Adipose tissue (tissue), 3 donors: ENCODE measurements around the gene GIPC2. TPM values are rescaled to one million over a fixed set of nuclear protein-coding genes. Genes with fewer than 3 reads are reported as not detected.
"Not testable (repeated sequence)": the region's sequence is repeated elsewhere in the genome, so short reads cannot be mapped to it uniquely, and the experiment has no call there.

Experiments
- H3K27ac ChIP-seq: one replicate; pipeline ENCODE4 v1.5.1; 2013; ENCODE audit warnings: low read depth, low read length
- WGBS, 3 donors: extraction: QIAGEN DNeasy Blood & Tissue Kit; methylation state at CpG; one replicate each; pipeline ENCODE4 v1.1.7; 2013; 5-methylcytosine and 5-hydroxymethylcytosine counted together
- polyA plus RNA-seq, 3 donors: library from polyadenylated mRNA; stranded (reverse); fragments of 200-250 nt; gene quantifications; one replicate each; pipeline ENCODE4 v1.2.3, GENCODE V29; 2013
- donor health status: healthy with polysubstance abuse.
- donor health status: Bipolar disorder and iron deficiency.
- donor health status: healthy.

The GIPC2 gene
- polyA plus RNA-seq, 3 donors, result 2.2 to 11.8 (median 3.0) TPM

- no peak overlapping the region for H3K27ac ChIP-seq
- WGBS, 3 donors, result 77 to 94% (median 82%) methylated on average over 1 of the region's 1 CpG
These were observed 40.9 kb downstream of the GIPC2 start for GRCh38 chr1:78086697-78087096.

GRCh38 chr1:78088015-78088414, 42.2 kb downstream of the GIPC2 start:
- 82 to 95% (median 91%) methylated on average over 2 of the region's 2 CpGs for WGBS, 3 donors
- H3K27ac ChIP-seq, result no peak overlapping the region

GRCh38 chr1:78088486-78088885, 42.7 kb downstream of the GIPC2 start:
- no peak overlapping the region for H3K27ac ChIP-seq

GRCh38 chr1:78089010-78089409, 43.2 kb downstream of the GIPC2 start:
- H3K27ac ChIP-seq, result no peak overlapping the region
- WGBS, 3 donors, result 56 to 97% (median 96%) methylated on average over 3 of the region's 3 CpGs

- 85 to 91% (median 91%) methylated on average over 3 of the region's 3 CpGs for WGBS, 3 donors
- no peak overlapping the region for H3K27ac ChIP-seq
These were observed 44.8 kb downstream of the GIPC2 start for GRCh38 chr1:78090472-78091133.

GRCh38 chr1:78091215-78091813, 45.5 kb downstream of the GIPC2 start:
- no peak overlapping the region for H3K27ac ChIP-seq
- WGBS, 3 donors, result 88 to 93% (median 90%) methylated on average over 18 of the region's 18 CpGs

GRCh38 chr1:78091886-78092285, 46.1 kb downstream of the GIPC2 start:
- WGBS, 3 donors, result 87 to 96% (median 94%) methylated on average over 3 of the region's 3 CpGs
- H3K27ac ChIP-seq, result no peak overlapping the region

GRCh38 chr1:78092643-78093042, 46.9 kb downstream of the GIPC2 start:
- H3K27ac ChIP-seq, result no peak overlapping the region
- WGBS, 3 donors, result 87 to 93% (median 93%) methylated on average over 1 of the region's 1 CpG

- no peak overlapping the region for H3K27ac ChIP-seq
- WGBS, 3 donors, result 96 to 100% (median 100%) methylated on average over 1 of the region's 1 CpG
These were observed 47.8 kb downstream of the GIPC2 start for GRCh38 chr1:78093560-78093959.

- WGBS, 3 donors, result 87 to 97% (median 96%) methylated on average over 1 of the region's 1 CpG
- no peak overlapping the region for H3K27ac ChIP-seq
These were observed 48.9 kb downstream of the GIPC2 start for GRCh38 chr1:78094639-78095038.

GRCh38 chr1:78095593-78095992, 49.8 kb downstream of the GIPC2 start:
- no peak overlapping the region for H3K27ac ChIP-seq
- 90 to 97% (median 95%) methylated on average over 2 of the region's 2 CpGs for WGBS, 3 donors

GRCh38 chr1:78096017-78096416, 50.3 kb downstream of the GIPC2 start:
- no peak overlapping the region for H3K27ac ChIP-seq

- WGBS, 3 donors, result 69 to 92% (median 86%) methylated on average over 1 of the region's 1 CpG
These were observed 51.2 kb downstream of the GIPC2 start for GRCh38 chr1:78096976-78097375.

GRCh38 chr1:78101051-78101450, 55.3 kb downstream of the GIPC2 start:
- 92 to 96% (median 96%) methylated on average over 2 of the region's 2 CpGs for whole genome bisulfite sequencing, 3 donors
- no peak overlapping the region for H3K27ac ChIP-seq

More at GRCh38 chr1:78096976-78097375, 51.2 kb downstream of the GIPC2 start:
- H3K27ac ChIP-seq, result no peak overlapping the region

- 16 to 60% (median 54%) methylated on average over 2 of the region's 2 CpGs for WGBS, 3 donors
- H3K27ac ChIP-seq, result no peak overlapping the region
These were observed 55.7 kb downstream of the GIPC2 start for GRCh38 chr1:78101514-78101913.

- H3K27ac ChIP-seq, result no peak overlapping the region
- 88 to 94% (median 90%) methylated on average over 3 of the region's 3 CpGs for WGBS, 3 donors
These were observed 56.3 kb downstream of the GIPC2 start for GRCh38 chr1:78102082-78102481.

- no peak overlapping the region for H3K27ac ChIP-seq
- 88 to 90% (median 89%) methylated on average over 2 of the region's 2 CpGs for WGBS, 3 donors
These were observed 57.1 kb downstream of the GIPC2 start for GRCh38 chr1:78102916-78103315.

GRCh38 chr1:78104322-78104721, 58.6 kb downstream of the GIPC2 start:
- H3K27ac ChIP-seq, result no peak overlapping the region

- H3K27ac ChIP-seq, result not testable (repeated sequence)
- 86 to 96% (median 92%) methylated on average over 4 of the region's 4 CpGs for WGBS, 3 donors
These were observed 63.9 kb downstream of the GIPC2 start for GRCh38 chr1:78109659-78110058.

GRCh38 chr1:78113156-78113916, 67.6 kb downstream of the GIPC2 start:
- WGBS, 3 donors, result 82 to 95% (median 93%) methylated on average over 6 of the region's 6 CpGs
- no peak overlapping the region for H3K27ac ChIP-seq
